ENCODE results near the gene BCOR.

- TF ChIP-seq CTCF (IDR thresholded peaks at IDR 0.05; ENCODE audit: low read length) (no peak), EZH2 (IDR thresholded peaks at IDR 0.05; ENCODE audit: borderline replicate concordance, low read length) (no peak)
These were observed 10.1 kb downstream of the BCOR start for GRCh38 chrX:40087425-40088298.

Data from OCI-LY1 (cell line).